Activated T-helper 2 cell treated with anti-CD3 and anti-CD28 coated beads, Interferon-gamma antibody, Interleukin-2, Interleukin-4, amounts not matched to agents 10 μg/mL and 5 μg/mL and 100 μg/mL, durations not matched to agents 14 hours and 24 hours and 36 hours (primary cell): Measurements from ENCODE around the gene EXOC3L2. TPM values are rescaled to one million over a fixed set of nuclear protein-coding genes. Genes with fewer than 3 reads are reported as not detected.

ENCODE experiments used
- DNase-seq: peaks from one replicate; pipeline ENCODE4 v3.0.0; 2021; ENCODE audit warnings: low spot score
- H3K27ac Mint-ChIP-seq: one replicate; pipeline ENCODE4 v1.8.0; 2021; ENCODE audit warnings: mixed read lengths
- H3K27me3 Mint-ChIP-seq: one replicate; pipeline ENCODE4 v1.8.0; 2021; ENCODE audit warnings: low read depth, mixed read lengths
- H3K36me3 Mint-ChIP-seq: one replicate; pipeline ENCODE4 v1.8.0; 2021; ENCODE audit warnings: low read depth, mixed read lengths
- H3K4me1 Mint-ChIP-seq: one replicate; pipeline ENCODE4 v1.8.0; 2021; ENCODE audit warnings: low read depth, mixed read lengths
- H3K4me3 Mint-ChIP-seq: one replicate; pipeline ENCODE4 v1.8.0; 2021; ENCODE audit warnings: low read depth, mild to moderate bottlenecking, moderate library complexity, mixed read lengths
- H3K9me3 Mint-ChIP-seq: one replicate; pipeline ENCODE4 v1.8.0; 2021; ENCODE audit warnings: mixed read lengths
- intact Hi-C: fragments of 100-400 bp; cut with micrococcal nuclease; formaldehyde crosslinking; loops from one replicate; pipeline ENCODE4 v1.15.1; 2023
- total RNA-seq: library from RNA; stranded (reverse); gene quantifications from 2 replicates; pipeline ENCODE4 v1.2.3, GENCODE V29; 2022

The EXOC3L2 gene
- not detected in 2 replicates for total RNA-seq

- intact Hi-C loops: loop anchor here (5.0 kb wide), 1 partner anchor 58 kb away; no protein-coding TSS in a partner anchor
- Mint-ChIP-seq H3K27me3 (peaks cover 9% of the 10 kb centered on the region), H3K4me1 (no peaks in the 10 kb centered on the region), H3K36me3 (no peaks in the 10 kb centered on the region), H3K9me3 (no peaks in the 10 kb centered on the region), H3K27ac (no peak within 1 kb of the TSS), H3K4me3 (no peak within 1 kb of the TSS)
- no peak for DNase-seq
Observed at GRCh38 chr19:45245334-45245787, at the start of gene EXOC3L2. Gene EXOC3L2, minus strand, starts transcription at chr19:45245407. Its CDS starts 6,362 bp downstream, at chr19:45239045.

DNA sequence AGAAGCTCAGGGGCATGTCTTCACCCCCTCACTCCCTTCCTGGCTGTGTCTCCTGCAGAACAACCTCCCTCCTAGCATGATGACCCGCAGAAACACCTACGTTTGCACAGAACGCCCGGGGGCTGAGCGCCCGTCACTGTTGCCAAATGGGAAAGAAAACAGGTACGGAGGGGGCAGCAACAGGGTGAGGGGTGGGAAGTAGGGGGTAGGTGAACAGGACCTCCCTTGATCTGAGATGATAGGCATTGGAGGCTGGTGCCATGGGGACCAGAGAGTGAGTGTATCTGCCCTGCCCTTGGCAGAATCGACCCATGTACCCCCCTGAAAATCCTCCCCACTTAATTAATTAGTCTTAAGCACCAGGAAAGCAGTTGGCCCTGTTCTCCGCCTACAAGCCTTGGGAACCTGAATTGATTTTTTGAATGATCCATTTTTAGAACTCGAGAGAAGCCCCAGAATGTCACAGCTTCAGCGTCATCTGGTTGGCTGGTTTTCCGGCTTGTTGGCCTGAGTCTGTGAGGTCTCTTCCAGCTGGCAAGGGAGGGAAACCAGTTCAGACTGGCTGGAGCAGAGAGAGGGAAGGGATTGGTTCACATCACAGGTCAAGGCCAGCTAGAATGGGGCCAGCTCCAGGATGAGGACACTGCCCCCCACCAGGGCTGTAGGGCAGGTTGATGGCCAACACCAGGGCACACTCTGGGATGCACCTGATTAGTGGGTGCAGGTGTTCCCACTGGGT, 49.3 kb upstream of the EXOC3L2 start:
- Mint-ChIP-seq H3K27ac (no peak overlapping the region), H3K36me3 (peaks cover 3% of the 10 kb centered on the region)

DNA sequence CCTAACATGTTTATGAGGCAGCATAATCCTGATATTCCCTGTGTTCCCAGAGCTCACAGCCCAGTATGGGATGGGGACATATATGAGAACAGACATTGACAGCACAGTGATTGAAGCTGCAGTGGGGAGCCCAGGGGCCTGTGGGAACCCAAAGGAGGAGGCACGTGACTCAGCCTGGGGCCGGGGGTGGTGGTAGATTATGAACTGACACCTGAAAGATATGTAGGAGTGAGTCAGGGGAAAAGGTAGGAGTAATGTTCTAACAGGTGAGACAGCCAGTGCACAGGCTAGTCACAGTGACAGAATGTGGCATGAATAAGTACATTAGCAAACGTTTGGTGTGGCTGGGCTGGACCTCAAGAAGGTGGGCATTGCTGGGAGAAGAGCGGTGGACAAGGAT, 48.5 kb upstream of the EXOC3L2 start:
- Mint-ChIP-seq H3K4me1 (no peaks in the 10 kb centered on the region), H3K27ac (no peak overlapping the region), H3K36me3 (peaks cover 3% of the 10 kb centered on the region), H3K9me3 (no peaks in the 10 kb centered on the region), H3K27me3 (no peaks in the 10 kb centered on the region), H3K4me3 (no peak overlapping the region)
- intact Hi-C loops: no loop called here
- no peak for DNase-seq

More for the DNA sequence above, 49.3 kb upstream of the EXOC3L2 start:
- H3K9me3 Mint-ChIP-seq: no peaks in the 10 kb centered on the region
- H3K4me3 Mint-ChIP-seq: no peak overlapping the region
- no peaks in the 10 kb centered on the region for H3K27me3 Mint-ChIP-seq
- intact Hi-C loops: no loop called here
- no peak for DNase-seq
- no peaks in the 10 kb centered on the region for H3K4me1 Mint-ChIP-seq

- DNase-seq: no peak
- no peak overlapping the region for H3K4me3 Mint-ChIP-seq
- intact Hi-C loops: no loop called here
- no peak overlapping the region for H3K27ac Mint-ChIP-seq
- H3K27me3 Mint-ChIP-seq: no peaks in the 10 kb centered on the region
- H3K4me1 Mint-ChIP-seq: no peaks in the 10 kb centered on the region
- H3K36me3 Mint-ChIP-seq: no peaks in the 10 kb centered on the region
- no peaks in the 10 kb centered on the region for H3K9me3 Mint-ChIP-seq
Observed at GRCh38 chr19:45291834-45292233, 46.6 kb upstream of the EXOC3L2 start.

DNA sequence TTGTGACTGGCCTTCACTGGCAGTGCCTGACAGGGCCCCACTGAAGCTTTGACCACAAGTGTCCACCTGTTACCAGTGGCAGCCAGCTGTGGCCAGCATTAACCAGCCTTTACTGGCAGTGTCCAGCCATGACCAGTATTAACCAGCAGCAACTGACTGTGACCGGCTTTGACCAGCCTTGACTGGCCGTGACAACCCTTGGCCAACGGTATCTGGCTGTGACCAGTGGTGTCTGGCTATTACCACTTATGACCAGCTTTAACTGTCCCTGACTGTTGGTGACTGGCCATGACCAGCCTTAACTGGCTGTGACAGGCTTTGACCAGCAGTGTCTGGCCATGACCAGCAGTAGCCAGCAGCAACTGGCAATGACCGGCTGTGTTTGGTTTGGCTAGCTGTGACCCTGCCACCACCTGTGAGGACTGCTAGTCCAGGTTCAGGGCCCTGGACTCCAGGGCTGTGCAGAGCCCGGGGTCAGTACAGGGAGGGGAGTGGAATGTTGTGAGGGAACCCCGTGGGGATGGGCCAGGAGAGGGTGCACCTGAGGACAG, 45.2 kb upstream of the EXOC3L2 start:
- intact Hi-C loops: no loop called here
- no peaks in the 10 kb centered on the region for H3K9me3 Mint-ChIP-seq
- H3K4me1 Mint-ChIP-seq: no peaks in the 10 kb centered on the region
- H3K27me3 Mint-ChIP-seq: no peaks in the 10 kb centered on the region
- H3K4me3 Mint-ChIP-seq: no peak overlapping the region
- no peaks in the 10 kb centered on the region for H3K36me3 Mint-ChIP-seq
- DNase-seq: no peak
- no peak overlapping the region for H3K27ac Mint-ChIP-seq

DNA sequence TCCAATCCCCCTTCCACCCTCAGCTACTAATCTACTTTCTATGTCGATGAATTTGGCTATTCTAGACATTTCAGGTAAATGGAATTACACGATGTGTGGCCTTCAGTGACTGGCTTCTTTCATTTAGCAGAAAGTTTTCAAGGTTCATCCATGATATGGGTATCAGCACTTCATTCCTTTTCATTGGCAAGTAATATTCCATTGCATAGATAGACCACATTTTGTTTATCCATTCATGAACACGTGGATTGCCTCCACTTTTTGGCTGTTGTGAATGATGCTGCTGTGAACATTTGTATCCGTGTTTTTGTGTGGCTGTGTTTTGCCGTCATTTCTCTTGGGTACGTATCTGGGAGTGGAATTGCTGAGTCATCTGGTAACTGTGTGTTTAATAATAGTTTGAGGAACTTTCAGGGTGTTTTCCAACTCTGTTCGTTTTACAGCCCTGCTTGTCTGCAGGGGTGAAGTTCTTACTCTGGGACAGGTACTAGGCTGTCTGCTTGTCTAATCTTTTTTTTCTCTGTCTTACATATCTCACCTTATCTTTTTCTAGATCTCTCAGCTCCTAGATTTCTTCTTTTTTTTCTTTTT, 38.3 kb upstream of the EXOC3L2 start:
- DNase-seq: no peak
- no peaks in the 10 kb centered on the region for H3K4me1 Mint-ChIP-seq
- H3K36me3 Mint-ChIP-seq: peaks cover 6% of the 10 kb centered on the region
- H3K27ac Mint-ChIP-seq: no peak overlapping the region
- H3K27me3 Mint-ChIP-seq: no peaks in the 10 kb centered on the region
- intact Hi-C loops: no loop called here
- H3K4me3 Mint-ChIP-seq: no peak overlapping the region
- H3K9me3 Mint-ChIP-seq: peaks cover 5% of the 10 kb centered on the region

- DNase-seq: no peak
- Mint-ChIP-seq H3K4me1 (no peaks in the 10 kb centered on the region), H3K27me3 (no peaks in the 10 kb centered on the region), H3K4me3 (no peak overlapping the region), H3K36me3 (peaks cover 6% of the 10 kb centered on the region), H3K9me3 (peaks cover 5% of the 10 kb centered on the region), H3K27ac (no peak overlapping the region)
- intact Hi-C loops: no loop called here
Observed at GRCh38 chr19:45280471-45280961, 35.3 kb upstream of the EXOC3L2 start.

GRCh38 chr19:45279587-45280192, 34.5 kb upstream of the EXOC3L2 start:
- H3K27ac Mint-ChIP-seq: no peak overlapping the region
- no peak for DNase-seq
- peaks cover 6% of the 10 kb centered on the region for H3K36me3 Mint-ChIP-seq
- intact Hi-C loops: no loop called here
- H3K27me3 Mint-ChIP-seq: no peaks in the 10 kb centered on the region
- no peaks in the 10 kb centered on the region for H3K4me1 Mint-ChIP-seq
- H3K9me3 Mint-ChIP-seq: peaks cover 5% of the 10 kb centered on the region
- no peak overlapping the region for H3K4me3 Mint-ChIP-seq

DNA sequence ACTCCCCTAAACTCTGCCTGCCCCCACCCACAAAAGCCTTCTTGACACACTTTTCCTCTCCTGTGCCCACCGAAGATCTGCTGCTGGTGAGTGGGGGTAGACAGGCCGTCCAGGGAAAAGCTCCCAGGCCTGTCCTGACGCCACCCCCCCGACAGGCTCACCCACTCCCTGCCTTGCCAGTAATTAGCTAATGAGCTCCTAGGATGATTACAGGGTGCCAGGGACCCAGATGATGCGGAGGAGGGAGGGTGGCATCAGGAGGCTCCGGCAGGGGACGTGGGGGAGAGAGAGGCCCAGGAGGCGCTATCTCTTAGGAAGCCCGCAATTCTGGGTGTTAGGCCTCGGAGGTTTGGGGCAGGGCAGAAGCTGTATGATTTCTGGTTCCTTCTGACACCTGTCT, 32.9 kb upstream of the EXOC3L2 start:
- DNase-seq: no peak
- intact Hi-C loops: no loop called here
- no peak overlapping the region for H3K27ac Mint-ChIP-seq
- no peaks in the 10 kb centered on the region for H3K9me3 Mint-ChIP-seq
- H3K36me3 Mint-ChIP-seq: no peaks in the 10 kb centered on the region
- H3K4me1 Mint-ChIP-seq: no peaks in the 10 kb centered on the region
- no peak overlapping the region for H3K4me3 Mint-ChIP-seq
- no peaks in the 10 kb centered on the region for H3K27me3 Mint-ChIP-seq

DNA sequence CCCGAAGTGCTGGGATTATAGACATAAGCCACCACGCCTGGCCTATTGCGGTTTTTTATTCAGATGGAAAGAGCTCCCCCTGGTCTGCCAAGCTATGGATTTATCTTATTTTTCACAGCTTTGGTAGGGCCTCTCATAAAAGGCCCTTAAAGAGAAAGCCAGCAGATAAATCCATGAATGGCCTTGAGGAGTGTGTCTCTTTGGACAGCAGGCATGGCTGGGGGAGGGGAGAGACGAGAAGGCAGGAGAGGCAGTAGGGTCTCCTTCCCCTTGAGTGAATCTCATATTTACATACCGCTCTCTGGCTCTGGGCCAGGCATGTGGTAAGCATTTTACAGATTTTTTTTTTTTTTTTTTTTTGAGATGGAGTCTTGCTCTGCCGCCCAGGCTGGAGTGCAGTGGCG, 31.1 kb upstream of the EXOC3L2 start:
- H3K27me3 Mint-ChIP-seq: no peaks in the 10 kb centered on the region
- no peak overlapping the region for H3K27ac Mint-ChIP-seq
- H3K4me3 Mint-ChIP-seq: no peak overlapping the region
- intact Hi-C loops: no loop called here
- no peak for DNase-seq
- H3K4me1 Mint-ChIP-seq: no peaks in the 10 kb centered on the region
- no peaks in the 10 kb centered on the region for H3K36me3 Mint-ChIP-seq
- no peaks in the 10 kb centered on the region for H3K9me3 Mint-ChIP-seq

- no peaks in the 10 kb centered on the region for H3K4me1 Mint-ChIP-seq
- no peak overlapping the region for H3K4me3 Mint-ChIP-seq
- intact Hi-C loops: no loop called here
- no peak overlapping the region for H3K27ac Mint-ChIP-seq
- DNase-seq: no peak
- H3K9me3 Mint-ChIP-seq: no peaks in the 10 kb centered on the region
- H3K36me3 Mint-ChIP-seq: no peaks in the 10 kb centered on the region
- no peaks in the 10 kb centered on the region for H3K27me3 Mint-ChIP-seq
Observed at GRCh38 chr19:45275370-45275971, 30.3 kb upstream of the EXOC3L2 start.

- Mint-ChIP-seq H3K27me3 (no peaks in the 10 kb centered on the region), H3K36me3 (no peaks in the 10 kb centered on the region), H3K4me1 (no peaks in the 10 kb centered on the region), H3K9me3 (no peaks in the 10 kb centered on the region), H3K4me3 (no peak overlapping the region), H3K27ac (no peak overlapping the region)
- DNase-seq: no peak
- intact Hi-C loops: no loop called here
Observed at GRCh38 chr19:45273521-45273855, 28.3 kb upstream of the EXOC3L2 start.

- Mint-ChIP-seq H3K4me1 (no peaks in the 10 kb centered on the region), H3K27me3 (no peaks in the 10 kb centered on the region), H3K9me3 (no peaks in the 10 kb centered on the region), H3K4me3 (no peak overlapping the region), H3K27ac (no peak overlapping the region), H3K36me3 (no peaks in the 10 kb centered on the region)
- intact Hi-C loops: no loop called here
- DNase-seq: no peak
Observed at GRCh38 chr19:45271735-45272108, 26.5 kb upstream of the EXOC3L2 start.
